ENCODE measurements around the gene SHISAL1.

Gene SHISAL1

GRCh38 chr22:44341431-44342346 lies 28.9 kb upstream of the SHISAL1 start:
- DNase-seq = no peak

- DNase-seq = no peak
Measured at GRCh38 chr22:44340271-44341239, 27.8 kb upstream of the SHISAL1 start.

- no peak for DNase-seq
Measured at GRCh38 chr22:44338906-44339305, 26.2 kb upstream of the SHISAL1 start.

GRCh38 chr22:44338177-44338810 lies 25.5 kb upstream of the SHISAL1 start:
- no peak for DNase-seq

- DNase-seq = no peak
Measured at GRCh38 chr22:44337678-44338004, 24.9 kb upstream of the SHISAL1 start.

- DNase-seq = no peak
Measured at GRCh38 chr22:44336962-44337677, 24.4 kb upstream of the SHISAL1 start.

- DNase-seq = no peak
Measured at GRCh38 chr22:44335903-44336803, 23.4 kb upstream of the SHISAL1 start.

GRCh38 chr22:44335066-44335839 lies 22.5 kb upstream of the SHISAL1 start:
- DNase-seq = no peak

- no peak for DNase-seq
Measured at GRCh38 chr22:44333847-44334635, 21.3 kb upstream of the SHISAL1 start.

GRCh38 chr22:44332946-44333345 lies 20.2 kb upstream of the SHISAL1 start:
- no peak for DNase-seq

GRCh38 chr22:44331881-44332714 lies 19.3 kb upstream of the SHISAL1 start:
- peak; percentile 75 for DNase-seq

GRCh38 chr22:44330744-44331660 lies 18.3 kb upstream of the SHISAL1 start:
- peak; percentile 82 for DNase-seq

- no peak for DNase-seq
Measured at GRCh38 chr22:44330188-44330743, 17.5 kb upstream of the SHISAL1 start.

- DNase-seq = no peak
Measured at GRCh38 chr22:44329179-44329796, 16.5 kb upstream of the SHISAL1 start.

- no peak for DNase-seq
Measured at GRCh38 chr22:44328762-44329161, 16.0 kb upstream of the SHISAL1 start.

GRCh38 chr22:44328326-44328725 lies 15.6 kb upstream of the SHISAL1 start:
- DNase-seq = no peak

GRCh38 chr22:44326491-44326885 lies 13.7 kb upstream of the SHISAL1 start:
- no peak for DNase-seq

Measured in retina (tissue), 1 donor.